HG03571 (cell line): ENCODE data around the gene CGRRF1.

ENCODE experiments used
- ATAC-seq: cut with Tn5 transposase; IDR thresholded peaks from one replicate; pipeline ENCODE4 v1.9.1; 2021; ENCODE audit not compliant: unreplicated experiment

The CGRRF1 gene

DNA sequence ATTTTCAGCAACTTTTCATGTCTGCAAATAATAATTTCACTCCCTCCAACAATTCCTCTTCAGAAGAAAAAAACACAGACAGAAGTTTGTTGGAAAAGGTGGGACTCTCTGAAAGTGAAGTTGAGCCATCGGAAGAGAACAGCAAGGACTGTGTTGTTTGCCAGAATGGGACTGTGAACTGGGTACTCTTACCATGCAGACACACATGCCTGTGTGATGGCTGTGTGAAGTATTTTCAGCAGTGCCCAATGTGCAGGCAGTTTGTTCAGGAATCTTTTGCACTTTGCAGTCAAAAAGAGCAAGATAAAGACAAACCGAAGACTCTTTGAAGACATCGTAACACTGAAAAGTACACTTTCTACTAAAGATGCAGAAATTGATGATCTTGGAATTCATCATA is 28.3 kb downstream of the CGRRF1 start:
- no peak for ATAC-seq

DNA sequence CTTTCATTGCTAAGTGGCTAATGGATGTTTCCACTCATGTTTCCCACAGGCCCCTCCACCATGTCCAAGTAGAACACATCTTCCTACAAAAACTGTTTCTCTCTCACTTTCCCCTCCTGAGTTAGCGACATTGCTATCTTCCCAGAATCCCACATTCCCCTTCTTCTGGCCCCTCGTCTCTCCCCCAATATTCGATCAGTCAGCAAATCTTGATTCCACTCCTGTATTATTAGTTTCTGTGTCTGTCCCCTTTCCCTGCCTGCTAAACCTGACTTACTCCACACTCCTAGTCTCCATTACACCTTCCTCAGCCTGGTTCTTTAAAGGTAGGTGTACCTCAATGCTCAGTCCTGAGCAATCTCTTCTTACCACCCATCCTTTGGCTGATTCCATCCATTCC is 37.9 kb downstream of the CGRRF1 start:
- no peak for ATAC-seq

DNA sequence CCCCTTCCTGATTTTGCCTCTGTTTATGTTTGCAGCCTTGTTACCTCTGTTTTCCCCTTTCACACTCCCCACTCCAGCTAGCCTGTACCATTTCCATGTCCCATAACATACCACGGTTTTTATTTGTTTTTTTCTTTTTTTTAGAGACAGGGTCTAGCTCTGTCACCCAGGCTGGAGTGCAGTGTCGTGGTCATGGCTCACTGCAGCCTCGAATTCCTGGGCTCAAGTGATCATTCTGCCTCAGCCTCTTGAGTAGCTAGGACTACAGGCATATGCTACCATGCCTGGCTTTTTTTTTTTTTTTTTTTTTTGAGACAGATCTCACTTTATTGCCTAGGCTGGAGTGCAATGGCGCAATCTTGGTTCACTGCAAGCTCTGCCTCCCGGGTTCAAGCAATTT is 38.8 kb downstream of the CGRRF1 start:
- ATAC-seq = no peak

DNA sequence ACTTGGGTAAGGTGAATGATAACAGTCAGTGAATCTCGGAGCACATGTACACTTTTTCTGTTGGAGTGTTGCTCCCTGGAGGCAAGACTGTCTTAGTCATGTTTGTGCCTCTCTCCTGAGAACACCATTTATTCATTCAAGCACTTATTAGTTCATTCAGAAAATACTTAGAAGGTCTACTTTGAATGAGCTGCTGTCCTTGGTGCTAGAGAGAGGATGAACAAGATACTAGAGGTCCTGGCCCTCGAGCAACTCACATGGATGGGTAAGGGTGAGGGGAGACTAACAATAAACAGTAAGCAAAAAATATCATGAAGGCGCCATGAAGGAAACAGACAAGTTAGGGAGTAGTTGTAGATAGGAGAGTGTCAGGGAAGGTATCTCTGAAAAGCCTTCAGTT is 40.2 kb downstream of the CGRRF1 start:
- no peak for ATAC-seq

DNA sequence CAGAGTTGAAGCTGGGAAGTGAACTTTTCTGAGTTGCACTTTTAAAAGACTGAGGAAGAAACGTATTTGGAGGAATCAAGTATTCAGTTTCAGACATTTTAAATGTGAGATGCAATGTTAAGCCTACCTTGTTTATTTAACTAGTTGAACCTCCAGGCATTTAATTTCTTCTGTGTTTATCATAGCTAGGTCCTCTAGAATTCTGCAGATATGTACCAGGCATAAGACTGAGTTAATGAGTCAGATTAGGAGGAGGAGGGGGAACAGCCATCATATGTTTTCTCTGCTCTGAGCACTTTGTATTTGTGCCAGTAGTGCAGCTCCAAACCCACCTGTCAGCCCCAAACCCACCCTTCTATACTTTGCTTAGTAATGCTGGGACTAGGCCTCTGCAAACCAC is 40.8 kb downstream of the CGRRF1 start:
- no peak for ATAC-seq

DNA sequence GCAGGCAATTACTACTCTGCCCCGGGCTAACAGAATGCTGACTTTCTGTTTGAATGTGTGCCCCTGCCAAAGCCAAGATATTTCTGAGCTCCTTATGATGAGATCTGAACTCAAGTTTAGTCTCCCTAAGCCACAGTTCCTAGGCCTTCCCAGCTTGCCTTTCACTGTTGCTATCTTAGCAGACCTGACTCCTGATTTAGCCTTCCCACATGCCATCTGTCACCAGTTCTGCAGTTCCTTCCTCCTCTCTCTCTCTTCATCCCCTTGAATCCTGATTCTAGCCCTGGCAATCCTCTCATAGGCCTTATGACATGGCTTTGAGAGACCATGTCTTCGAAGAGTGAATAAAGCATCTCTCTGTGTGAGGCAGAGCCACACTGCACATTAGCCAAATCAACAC is 44.7 kb downstream of the CGRRF1 start:
- no peak for ATAC-seq

DNA sequence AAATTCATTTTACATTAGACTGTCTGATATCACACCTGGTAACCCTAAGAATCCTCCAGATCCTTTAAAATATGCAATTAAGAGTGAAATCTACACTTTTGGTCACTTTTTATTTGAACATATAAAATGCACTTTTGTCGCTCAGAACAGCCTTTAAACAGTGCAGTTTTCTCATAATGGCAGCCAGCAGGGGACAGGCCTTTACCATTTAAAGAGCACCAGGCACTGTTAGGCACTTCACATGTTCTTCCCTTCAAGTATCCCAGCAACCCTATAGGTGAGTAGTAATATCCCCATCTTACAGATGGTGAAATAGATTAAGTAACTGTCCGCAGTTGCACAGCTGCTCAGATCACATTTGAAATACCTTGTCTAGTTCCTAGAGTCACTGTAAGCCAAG is 45.9 kb downstream of the CGRRF1 start:
- no peak for ATAC-seq

DNA sequence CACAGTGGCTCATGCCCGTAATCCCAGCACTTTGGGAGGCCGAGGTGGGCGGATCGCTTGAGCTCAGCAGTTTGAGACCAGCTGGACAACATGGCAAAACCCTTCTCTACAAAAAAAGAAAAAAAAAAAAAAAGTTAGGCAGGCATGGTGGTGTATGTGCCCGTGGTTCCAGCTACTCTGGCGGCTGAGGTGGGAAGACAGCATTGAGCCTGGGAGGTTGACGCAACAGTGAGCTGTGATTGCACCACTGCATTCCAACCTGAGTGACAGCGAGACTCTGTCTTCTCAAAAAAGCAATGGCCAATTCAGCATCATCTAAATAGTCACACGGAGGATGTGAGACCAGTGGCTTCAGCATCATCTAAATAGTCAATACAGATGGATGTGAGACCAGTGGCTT is 46.8 kb downstream of the CGRRF1 start:
- ATAC-seq = no peak

DNA sequence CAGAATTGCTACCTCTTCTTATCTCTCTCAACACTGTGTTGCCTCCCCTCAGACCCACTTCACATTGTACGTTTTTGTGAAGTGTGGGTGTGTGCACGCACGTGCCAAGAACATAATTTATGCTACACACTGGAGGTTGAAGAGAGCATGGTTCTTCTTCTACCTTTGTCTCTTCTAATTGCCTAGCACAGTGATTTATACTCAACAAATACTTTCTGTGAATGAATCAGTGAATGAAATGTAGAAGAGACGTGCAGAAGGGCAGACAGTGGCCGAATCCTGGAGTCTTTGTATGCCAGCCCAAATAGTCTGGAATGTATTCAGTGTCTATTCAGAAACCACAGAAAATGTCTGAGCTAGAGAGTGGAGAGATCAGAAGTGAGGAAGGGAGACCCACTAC is 52.6 kb downstream of the CGRRF1 start:
- ATAC-seq = no peak

DNA sequence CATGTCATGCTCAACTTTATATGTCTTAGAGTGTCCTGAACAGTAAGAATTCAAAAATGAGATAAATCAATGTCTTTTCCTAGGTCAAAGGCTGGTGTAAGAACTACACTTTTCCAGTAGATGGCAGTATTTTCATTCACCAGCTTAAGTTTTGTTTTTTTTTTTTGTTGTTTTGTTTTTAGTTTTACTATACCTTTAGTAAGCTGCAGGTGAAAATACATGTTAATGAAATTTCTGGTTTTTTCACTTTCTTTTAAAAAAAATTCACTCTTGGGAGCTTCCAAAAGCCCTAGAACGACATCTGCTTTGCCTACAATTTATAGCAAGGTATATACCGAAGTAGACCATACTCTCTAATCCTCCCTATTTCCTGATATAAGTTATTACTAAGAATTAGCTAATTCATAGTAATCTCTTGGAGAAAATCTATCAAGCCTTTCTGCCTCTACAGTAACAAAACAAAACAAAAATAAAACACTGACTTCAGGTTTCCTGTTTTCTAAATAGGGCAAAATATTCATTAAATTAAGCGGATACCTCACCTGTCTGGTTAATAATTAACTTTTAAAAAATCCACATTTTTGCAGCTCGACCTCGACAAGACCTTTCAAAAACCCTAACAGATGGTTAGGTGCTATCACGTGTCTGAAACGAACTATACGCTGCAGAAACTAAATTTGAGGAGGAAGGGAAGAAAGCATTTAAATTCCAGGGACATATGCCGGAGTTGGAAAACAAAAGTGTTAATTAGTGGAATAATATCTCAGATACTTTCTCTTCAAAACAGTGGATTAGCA is 54.6 kb downstream of the CGRRF1 start:
- no peak for ATAC-seq

DNA sequence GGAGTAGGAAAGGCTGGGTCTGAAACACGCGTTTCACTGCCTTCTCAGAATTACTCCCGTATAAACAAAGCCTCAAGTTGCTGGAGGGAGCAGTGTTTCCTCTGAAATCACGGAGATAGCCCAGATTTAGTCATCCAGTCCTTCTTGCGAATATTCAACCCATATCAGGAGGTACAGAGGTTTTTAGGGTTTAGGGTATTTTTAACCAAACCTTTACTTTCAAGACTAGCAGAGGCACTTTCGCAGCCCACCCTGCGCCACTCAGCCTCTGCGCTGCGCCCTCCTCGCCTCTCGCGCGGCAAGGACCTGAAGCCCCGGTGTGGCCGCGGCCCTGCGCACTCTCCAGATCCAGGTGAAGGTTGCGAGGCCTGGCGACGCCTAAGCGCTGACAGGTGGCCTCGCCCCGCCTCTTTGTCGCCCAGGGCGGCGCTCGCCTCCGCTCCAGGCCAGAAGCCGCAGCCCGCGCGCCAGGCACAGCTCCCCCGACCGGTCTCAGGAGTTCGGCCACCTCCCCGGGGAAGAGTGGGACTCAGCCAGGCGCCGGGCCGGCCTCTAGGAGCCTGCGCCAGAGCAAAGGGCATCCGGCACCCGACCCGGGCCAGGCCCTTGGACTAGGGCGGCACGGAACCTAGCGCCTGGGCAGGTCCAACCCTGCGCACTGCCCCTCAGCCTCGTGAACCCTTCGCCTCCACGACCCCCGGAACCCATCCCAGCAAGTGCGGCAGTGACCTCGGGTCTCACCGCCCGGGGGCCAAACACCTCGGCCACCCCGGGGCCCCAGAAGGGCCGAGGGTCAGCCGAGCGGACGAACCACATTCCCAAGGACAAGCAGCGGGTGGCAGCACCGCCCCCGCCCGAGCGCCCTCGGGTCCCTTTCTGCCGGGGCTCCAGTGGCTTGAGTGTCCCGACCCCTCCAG is 55.4 kb downstream of the CGRRF1 start:
- peak; percentile 23 for ATAC-seq

DNA sequence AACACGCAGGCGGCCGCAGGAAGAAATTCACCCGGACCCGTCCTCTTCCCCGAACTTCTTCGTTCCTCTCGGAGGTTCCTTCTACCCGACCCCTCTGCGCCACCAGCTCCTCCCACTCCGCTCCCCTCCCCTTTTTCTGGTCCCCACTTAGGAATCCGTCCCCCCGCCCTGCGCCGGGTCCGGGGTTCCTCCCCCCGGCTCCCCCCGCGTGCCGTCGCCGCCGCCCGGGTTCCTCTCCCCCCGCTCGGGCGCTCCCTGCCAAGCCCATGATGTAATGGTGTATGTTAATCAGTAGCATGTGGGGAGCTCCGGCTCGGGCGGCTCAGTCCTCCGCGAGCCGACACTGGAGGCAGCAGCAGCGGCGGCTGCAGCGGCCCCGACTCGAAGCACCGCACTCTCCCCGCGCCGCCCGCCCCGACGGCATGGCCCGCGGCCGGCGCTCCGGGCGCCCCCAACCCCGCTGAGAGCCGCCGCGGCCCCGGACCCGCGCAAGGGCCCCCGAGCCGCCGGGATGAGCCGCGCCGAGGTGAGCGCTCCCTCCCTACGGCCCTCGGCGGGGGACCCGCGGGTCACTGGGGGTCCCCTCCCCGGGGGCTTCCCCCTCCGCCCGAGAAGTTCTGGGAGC is 56.2 kb downstream of the CGRRF1 start:
- peak; percentile 56 for ATAC-seq

DNA sequence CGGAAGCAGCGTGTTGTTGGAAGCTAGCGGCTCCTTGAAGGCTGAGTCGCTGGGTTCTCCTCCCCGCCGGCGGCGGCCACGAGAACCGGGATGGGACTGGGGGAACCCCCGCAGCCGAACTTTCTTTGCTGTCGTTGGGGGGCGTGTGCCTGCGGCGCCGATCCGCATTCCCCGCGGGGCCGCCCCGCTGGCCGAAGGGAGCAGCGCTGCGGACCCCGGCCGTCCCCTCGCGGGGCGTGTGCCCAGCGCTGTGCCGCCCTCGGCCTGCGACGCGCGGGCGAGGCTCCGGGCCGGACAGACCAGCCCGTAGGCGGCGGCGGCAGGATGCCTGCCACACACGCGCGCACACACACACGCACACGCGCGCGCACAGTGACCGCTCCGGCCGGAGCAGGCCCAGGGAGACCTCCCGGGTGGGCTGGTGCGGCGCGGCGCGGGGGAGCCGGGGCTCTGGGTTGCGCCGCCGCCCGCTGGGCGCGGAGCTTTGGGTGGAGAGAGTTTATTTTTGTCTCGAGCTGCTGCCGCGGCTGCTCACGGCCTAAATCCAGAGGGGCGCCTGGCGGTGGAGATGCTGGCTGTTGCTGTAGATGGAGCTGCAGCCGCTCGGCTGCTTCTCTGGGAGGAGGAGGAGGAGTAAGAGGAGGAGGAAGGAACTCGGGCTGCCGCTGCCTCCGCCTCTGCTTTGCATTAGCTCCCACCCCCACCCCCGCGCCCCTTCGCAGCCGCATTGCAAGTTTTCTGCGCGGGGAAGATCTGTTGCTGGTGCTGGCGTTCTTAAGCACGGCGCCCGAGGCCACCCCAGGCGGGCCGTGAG is 56.9 kb downstream of the CGRRF1 start, which contains the start of gene SAMD4A:
TSS of gene SAMD4A (plus strand) at position 719 of the 814 bp plus-strand sequence. CDS start 789 bp downstream, outside the sequence.
- peak; percentile 25 for ATAC-seq

DNA sequence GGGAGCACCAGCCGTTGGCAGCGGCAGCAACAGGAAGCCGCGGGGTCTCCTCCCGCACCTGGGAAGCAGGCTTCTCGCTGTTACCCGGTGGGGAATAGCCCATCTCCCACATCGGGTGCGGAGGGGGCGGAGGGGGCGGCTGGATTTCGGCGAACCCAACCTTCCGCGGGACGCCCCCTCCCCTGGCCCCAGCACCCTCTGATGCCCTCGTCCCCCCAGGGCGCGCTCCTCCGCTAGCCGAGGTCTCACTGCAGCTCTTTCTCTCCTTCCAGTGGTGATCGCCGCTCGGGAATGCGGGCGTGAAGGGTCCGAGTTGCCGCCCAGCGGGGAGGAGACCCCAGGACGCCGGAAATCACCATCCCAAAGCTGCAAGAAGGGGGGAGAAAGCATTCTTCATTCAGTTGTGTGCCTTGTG is 57.5 kb downstream of the CGRRF1 start:
- ATAC-seq = no peak

DNA sequence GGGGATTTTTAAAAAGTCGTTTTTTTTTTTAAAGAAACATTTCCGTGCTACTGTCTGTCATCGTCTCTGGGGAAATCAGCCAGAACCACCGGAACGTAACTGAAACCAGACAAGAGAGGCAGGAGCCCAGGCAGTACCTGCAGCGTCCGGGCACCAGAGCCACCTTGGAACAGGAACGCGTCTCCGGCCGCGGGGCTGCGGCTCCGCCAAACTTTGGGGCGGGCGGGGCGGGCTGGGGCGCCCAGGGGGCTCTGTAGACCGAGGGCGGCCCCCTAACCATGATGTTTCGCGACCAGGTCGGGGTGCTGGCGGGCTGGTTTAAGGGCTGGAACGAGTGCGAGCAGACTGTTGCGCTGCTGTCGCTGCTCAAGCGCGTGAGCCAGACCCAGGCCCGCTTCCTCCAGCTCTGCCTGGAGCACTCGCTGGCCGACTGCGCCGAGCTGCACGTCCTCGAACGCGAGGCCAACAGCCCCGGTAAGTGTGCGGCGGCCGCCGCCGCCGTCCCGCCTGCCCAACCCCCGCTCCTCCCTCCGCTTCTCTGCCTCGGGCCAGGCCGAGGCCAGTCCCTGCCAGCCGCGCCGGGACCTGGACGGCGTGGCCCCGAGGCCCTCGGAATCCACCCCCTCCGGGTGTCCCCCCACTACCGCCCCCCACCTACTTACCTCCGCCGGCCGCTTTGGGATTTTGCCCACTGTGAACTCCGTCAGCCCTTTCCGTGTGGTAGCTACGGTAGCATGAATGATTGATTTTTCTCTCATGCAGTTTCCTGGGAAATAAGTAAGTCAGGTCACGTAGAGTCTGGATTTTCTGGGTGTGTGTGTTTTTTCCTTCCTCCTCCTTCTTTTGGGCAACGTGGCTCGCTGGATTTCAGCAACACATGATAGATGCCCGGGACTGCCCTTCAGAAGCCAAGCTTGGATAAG is 58.2 kb downstream of the CGRRF1 start:
- ATAC-seq = no peak

DNA sequence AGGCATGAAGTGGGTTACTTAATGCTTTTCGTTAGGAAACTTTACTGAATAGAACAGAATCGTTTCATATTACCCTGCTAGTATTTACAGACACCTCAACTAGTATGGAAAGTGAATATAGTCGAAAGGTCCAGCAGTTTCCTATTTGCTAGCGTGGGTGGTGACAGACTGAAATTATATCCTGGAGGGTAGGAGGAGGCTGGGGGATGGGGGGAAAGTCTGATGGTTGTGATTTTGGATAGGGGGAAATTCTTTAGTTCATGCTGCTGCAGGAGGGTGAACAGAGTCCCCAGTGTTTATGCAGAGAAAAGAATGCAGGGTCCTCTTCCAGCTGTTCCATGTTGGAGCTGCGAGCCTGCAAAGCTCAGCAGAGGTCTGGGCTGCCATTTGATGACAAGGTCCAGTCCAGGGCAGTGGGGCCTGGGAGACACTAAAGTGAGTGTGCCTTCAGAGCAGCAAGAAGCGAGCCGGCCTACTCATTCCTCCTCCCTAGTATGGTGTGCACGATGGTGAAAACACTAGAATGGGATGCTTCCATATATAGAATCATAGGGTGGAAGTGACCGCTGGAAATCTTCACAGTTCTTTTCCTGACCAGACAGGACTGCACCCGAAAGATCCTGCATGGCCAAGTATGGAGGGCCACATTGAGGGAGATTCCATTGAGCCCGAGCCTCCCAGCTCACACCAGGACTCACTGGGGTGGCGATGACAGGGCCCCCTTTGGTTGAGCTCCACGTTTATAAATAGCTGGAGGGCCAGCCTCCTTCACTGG is 59.3 kb downstream of the CGRRF1 start:
- no peak for ATAC-seq

DNA sequence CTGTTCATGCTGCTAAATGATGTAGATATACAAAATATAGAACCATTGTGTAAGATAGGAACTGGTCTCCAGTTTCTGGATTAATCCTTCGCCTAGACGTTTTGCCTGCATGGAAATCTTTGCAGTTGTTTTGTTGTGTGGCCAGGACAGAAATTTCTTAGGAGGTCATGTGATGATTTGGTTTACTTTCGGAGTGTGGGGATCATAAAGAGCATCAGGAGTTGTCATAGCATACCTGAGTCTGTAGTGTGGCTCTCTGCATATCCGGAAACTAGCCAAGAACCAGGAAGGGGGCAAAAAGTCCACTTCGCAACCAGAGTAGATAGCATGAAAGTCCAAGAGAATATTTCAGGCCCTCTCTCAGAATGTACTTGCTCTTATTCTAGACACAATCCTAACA is 60.3 kb downstream of the CGRRF1 start:
- ATAC-seq = no peak

DNA sequence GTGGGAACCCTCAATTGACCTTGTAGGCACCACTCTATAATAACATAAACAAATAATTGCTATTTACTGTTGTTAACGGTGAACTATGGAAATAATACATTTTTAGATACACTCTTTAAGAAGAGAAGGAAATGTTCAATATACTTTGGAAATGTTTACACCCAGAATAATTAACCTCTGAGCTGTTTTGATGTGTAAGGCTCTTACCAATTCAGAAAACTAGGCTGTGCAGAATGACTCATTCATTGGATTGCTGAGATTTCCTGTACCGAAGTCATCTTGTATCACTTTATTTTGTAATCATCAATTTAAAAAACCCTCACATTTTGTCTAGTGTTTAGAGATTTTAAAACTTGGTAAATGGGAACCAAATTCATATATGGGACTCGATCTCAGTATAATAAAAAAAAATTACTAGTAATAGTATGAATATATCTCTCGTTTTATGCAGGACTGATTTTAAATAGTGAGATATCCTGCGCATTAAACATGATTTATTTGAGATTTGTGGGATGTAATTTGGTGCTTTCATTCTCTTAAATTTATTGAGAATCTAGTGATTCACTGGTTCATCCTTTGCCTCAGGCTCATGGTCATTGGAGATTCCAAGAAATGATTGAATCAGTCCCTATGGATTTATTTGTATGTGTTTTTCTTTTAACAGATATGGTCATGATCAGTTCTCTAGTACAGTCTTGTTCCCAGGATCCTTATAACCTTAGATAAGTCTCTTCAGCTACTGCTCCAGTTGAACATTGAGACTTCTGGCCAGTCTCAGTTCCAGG is 61.1 kb downstream of the CGRRF1 start:
- no peak for ATAC-seq
